Measurements from ENCODE around the gene IL12RB2. TPM values are rescaled to one million over a fixed set of nuclear protein-coding genes. Genes with fewer than 3 reads are reported as not detected.

Gene IL12RB2
- total RNA-seq, 2 donors from 2014 or later = 2.1 to 3.4 TPM

DNA sequence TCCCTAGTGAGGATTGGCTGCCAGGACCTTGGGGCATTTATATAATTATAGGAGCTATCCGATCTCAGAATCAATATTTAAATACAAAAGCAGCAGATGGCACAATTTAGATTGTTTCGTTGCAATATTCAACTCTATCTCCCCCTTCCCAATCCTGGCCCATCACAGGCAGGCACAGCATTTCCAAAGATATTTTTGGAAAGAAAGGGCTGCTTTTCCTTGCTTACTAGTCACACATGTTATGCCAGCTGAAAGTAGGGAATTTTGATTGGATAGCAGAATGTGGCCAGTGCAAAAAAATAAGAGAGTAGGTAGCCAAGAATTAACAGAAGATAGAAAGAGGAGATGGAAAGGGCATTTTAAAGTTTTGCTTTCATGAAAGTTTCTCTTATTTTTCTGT lies 37.9 kb downstream of the IL12RB2 start:
- no peaks in the 10 kb centered on the region for H3K9me3 ChIP-seq (ENCODE audit: control insufficient read depth, low read length, poor library complexity, severe bottlenecking)
- Mint-ChIP-seq H3K4me1 (peaks cover 17% of the 10 kb centered on the region), H3K27me3 (peaks cover 5% of the 10 kb centered on the region), H3K27ac (no peak overlapping the region), H3K4me3 (no peak overlapping the region), H3K36me3 (ENCODE audit: low read depth) (peaks cover 5% of the 10 kb centered on the region)
- ATAC-seq = no peak
- DNase-seq = no peak

DNA sequence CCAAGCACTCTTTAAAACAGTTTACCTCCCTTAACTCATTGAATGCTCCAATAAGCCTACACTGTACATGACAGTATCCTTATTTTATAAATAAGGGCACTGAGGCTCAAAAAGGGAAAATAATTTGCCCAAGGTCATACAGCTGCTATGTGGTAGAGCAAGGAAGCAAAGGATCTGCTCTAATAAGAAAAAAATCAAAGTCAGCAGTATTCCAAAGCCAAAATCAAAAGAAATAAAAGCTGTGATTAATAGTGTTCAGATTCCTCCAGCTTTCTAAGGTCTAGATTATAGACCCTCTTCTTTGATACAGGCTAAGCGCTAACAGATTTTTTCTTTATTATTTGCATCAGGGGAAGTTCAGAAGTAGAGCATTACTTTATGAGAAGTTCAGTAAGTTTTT lies 39.3 kb downstream of the IL12RB2 start:
- H3K4me3 Mint-ChIP-seq = no peak overlapping the region
- H3K9me3 ChIP-seq (ENCODE audit: control insufficient read depth, low read length, poor library complexity, severe bottlenecking) = no peaks in the 10 kb centered on the region
- H3K27ac Mint-ChIP-seq = peak overlapping the region; percentile 43
- H3K36me3 Mint-ChIP-seq (ENCODE audit: low read depth) = peaks cover 5% of the 10 kb centered on the region
- no peak for DNase-seq
- H3K27me3 Mint-ChIP-seq = no peaks in the 10 kb centered on the region
- H3K4me1 Mint-ChIP-seq = peaks cover 9% of the 10 kb centered on the region
- ATAC-seq = no peak

GRCh38 chr1:67347688-67348472 lies 40.2 kb downstream of the IL12RB2 start:
- ATAC-seq (no peak), DNase-seq (no peak)
- Mint-ChIP-seq H3K4me1 (peaks cover 5% of the 10 kb centered on the region), H3K27ac (peak overlapping the region; percentile 43), H3K36me3 (ENCODE audit: low read depth) (peaks cover 3% of the 10 kb centered on the region), H3K4me3 (no peak overlapping the region), H3K27me3 (no peaks in the 10 kb centered on the region)
- no peaks in the 10 kb centered on the region for H3K9me3 ChIP-seq (ENCODE audit: control insufficient read depth, low read length, poor library complexity, severe bottlenecking)

DNA sequence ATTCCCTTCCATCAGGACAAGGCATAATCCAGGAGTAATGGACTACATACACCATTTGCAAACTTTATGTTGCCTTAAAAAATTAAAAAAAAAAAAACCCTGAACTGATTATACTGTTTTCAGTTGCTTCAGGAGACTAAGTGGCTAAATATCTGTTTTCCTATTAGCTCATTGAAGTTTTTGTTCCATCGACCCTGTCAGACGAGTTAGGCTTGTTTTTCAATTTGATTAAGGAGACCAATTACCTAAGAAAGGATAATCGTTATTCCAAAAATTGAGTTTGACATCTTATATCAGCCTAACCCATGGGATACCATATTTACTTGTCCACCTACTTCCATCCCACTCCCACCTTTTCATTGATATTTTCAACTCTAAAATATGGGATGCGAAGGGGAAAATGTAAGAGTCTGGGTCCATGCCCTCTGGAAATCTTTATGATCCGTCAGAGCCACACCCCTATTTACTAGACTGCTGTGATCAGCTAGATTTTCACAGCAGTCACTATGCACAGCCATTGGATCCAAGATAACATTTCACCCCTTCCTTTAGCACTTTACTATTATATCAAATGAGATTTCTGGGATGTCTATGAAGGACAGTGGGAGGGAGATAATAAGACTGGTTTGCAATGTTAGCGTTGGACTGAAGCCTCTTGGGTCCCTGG lies 41.0 kb downstream of the IL12RB2 start:
- no peaks in the 10 kb centered on the region for H3K27me3 Mint-ChIP-seq
- peaks cover 2% of the 10 kb centered on the region for H3K4me1 Mint-ChIP-seq
- no peak overlapping the region for H3K4me3 Mint-ChIP-seq
- H3K36me3 Mint-ChIP-seq (ENCODE audit: low read depth) = peaks cover 3% of the 10 kb centered on the region
- ATAC-seq = no peak
- H3K9me3 ChIP-seq (ENCODE audit: control insufficient read depth, low read length, poor library complexity, severe bottlenecking) = no peaks in the 10 kb centered on the region
- no peak overlapping the region for H3K27ac Mint-ChIP-seq
- no peak for DNase-seq

DNA sequence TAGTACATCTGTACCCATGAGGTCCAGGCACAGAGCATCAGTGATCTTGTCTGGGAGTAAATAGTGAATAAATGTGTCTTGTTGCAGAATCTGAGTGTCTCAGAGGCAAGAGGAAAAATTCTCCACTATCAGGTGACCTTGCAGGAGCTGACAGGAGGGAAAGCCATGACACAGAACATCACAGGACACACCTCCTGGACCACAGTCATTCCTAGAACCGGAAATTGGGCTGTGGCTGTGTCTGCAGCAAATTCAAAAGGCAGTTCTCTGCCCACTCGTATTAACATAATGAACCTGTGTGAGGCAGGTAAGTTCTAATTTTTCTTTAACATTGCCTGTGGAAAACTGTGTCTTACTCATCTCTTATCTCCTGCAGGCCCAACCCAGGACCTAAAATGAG lies 43.1 kb downstream of the IL12RB2 start:
- H3K36me3 Mint-ChIP-seq (ENCODE audit: low read depth) = peaks cover 5% of the 10 kb centered on the region
- H3K4me3 Mint-ChIP-seq = no peak overlapping the region
- H3K4me1 Mint-ChIP-seq = peaks cover 2% of the 10 kb centered on the region
- H3K9me3 ChIP-seq (ENCODE audit: control insufficient read depth, low read length, poor library complexity, severe bottlenecking) = no peaks in the 10 kb centered on the region
- DNase-seq (no peak), ATAC-seq (no peak)
- H3K27ac Mint-ChIP-seq = no peak overlapping the region
- H3K27me3 Mint-ChIP-seq = no peaks in the 10 kb centered on the region

DNA sequence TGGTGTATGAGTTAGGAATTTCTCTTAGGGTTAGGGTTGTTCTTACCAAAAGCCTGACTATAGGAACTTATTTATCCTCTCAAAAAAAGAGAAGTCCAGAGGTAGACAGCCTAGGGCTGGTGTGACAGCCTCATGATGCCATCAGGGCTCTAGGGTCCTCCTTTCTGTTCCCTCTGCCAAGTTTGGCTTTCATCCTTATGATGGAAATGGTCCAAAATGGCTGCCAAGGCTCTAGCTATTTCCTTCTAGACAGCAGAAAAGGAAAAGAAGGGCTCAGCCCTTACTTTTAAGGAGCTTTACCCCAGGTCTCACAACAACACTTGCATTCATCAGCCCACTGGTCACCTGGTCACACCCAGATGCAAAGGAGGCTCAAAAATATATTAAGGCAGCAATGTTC lies 44.5 kb downstream of the IL12RB2 start:
- ATAC-seq = no peak
- H3K9me3 ChIP-seq (ENCODE audit: control insufficient read depth, low read length, poor library complexity, severe bottlenecking) = no peaks in the 10 kb centered on the region
- peaks cover 2% of the 10 kb centered on the region for H3K4me1 Mint-ChIP-seq
- H3K27me3 Mint-ChIP-seq = no peaks in the 10 kb centered on the region
- H3K4me3 Mint-ChIP-seq = no peak overlapping the region
- H3K36me3 Mint-ChIP-seq (ENCODE audit: low read depth) = peaks cover 5% of the 10 kb centered on the region
- no peak overlapping the region for H3K27ac Mint-ChIP-seq
- DNase-seq = no peak

DNA sequence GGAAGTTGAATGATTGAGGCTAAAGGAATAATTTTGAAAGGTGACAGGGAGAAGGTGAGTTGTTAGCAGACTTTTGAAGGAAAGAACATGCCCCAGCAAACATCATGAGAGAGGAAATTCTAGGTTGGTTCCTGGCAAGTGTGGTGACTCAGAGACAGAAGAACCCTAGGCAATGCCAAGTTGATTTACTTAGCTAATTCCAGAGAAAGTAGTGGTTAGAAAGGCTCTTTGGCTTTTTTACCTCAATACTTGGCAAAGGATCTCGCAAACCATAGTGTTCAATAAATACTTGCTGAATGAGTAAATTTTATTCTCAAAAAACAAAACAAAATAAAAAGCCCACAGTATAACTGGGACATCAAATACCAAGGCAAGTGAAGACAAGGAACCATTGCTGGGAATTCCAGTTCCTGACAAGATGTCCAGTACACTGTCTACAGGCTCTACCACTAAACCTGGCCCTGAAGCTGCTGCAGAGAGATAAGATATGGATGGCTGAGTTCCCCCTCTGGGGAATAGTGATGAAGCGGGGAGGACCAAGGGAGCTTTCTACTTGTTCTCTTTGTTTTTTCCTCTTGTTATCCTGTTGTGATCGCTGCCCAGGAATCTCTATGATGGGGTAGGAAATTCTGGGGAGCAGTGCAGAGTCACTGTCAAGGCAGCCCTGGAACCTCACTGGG lies 48.2 kb downstream of the IL12RB2 start:
- H3K4me1 Mint-ChIP-seq = peaks cover 2% of the 10 kb centered on the region

GRCh38 chr1:67359592-67359991 lies 51.9 kb downstream of the IL12RB2 start:
- Mint-ChIP-seq H3K4me1 (peaks cover 2% of the 10 kb centered on the region), H3K36me3 (ENCODE audit: low read depth) (peaks cover 5% of the 10 kb centered on the region), H3K27ac (no peak overlapping the region), H3K4me3 (no peak overlapping the region), H3K27me3 (peaks cover 4% of the 10 kb centered on the region)
- ATAC-seq (no peak), DNase-seq (no peak)
- H3K9me3 ChIP-seq (ENCODE audit: control insufficient read depth, low read length, poor library complexity, severe bottlenecking) = no peaks in the 10 kb centered on the region

More for the DNA sequence above, 48.2 kb downstream of the IL12RB2 start:
- DNase-seq (no peak), ATAC-seq (no peak)
- Mint-ChIP-seq H3K27ac (no peak overlapping the region), H3K27me3 (peaks cover 4% of the 10 kb centered on the region), H3K4me3 (no peak overlapping the region), H3K36me3 (ENCODE audit: low read depth) (peaks cover 5% of the 10 kb centered on the region)
- H3K9me3 ChIP-seq (ENCODE audit: control insufficient read depth, low read length, poor library complexity, severe bottlenecking) = no peaks in the 10 kb centered on the region

DNA sequence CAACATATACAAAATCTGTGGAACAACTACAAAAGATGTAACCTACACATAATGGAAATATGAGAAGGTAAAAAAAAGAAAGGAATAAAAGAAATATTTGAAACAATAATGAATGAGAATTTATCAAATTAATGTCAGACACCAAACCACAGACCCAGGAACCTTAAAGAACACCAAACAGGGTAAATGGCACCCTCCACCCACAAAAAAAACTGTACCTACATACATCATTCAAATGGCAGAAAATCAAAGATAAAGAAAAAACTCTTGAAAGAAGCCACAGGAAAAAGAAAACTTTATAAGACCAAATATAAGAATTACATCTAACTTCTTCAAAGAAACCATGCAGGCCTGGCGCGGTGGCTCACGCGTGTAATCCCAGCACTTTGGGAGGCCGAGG lies 54.0 kb downstream of the IL12RB2 start:
- ATAC-seq = no peak
- peaks cover 4% of the 10 kb centered on the region for H3K27me3 Mint-ChIP-seq
- no peaks in the 10 kb centered on the region for H3K9me3 ChIP-seq (ENCODE audit: control insufficient read depth, low read length, poor library complexity, severe bottlenecking)
- no peak for DNase-seq
- no peak overlapping the region for H3K27ac Mint-ChIP-seq
- H3K4me3 Mint-ChIP-seq = no peak overlapping the region
- H3K36me3 Mint-ChIP-seq (ENCODE audit: low read depth) = peaks cover 1% of the 10 kb centered on the region
- H3K4me1 Mint-ChIP-seq = peaks cover 2% of the 10 kb centered on the region

DNA sequence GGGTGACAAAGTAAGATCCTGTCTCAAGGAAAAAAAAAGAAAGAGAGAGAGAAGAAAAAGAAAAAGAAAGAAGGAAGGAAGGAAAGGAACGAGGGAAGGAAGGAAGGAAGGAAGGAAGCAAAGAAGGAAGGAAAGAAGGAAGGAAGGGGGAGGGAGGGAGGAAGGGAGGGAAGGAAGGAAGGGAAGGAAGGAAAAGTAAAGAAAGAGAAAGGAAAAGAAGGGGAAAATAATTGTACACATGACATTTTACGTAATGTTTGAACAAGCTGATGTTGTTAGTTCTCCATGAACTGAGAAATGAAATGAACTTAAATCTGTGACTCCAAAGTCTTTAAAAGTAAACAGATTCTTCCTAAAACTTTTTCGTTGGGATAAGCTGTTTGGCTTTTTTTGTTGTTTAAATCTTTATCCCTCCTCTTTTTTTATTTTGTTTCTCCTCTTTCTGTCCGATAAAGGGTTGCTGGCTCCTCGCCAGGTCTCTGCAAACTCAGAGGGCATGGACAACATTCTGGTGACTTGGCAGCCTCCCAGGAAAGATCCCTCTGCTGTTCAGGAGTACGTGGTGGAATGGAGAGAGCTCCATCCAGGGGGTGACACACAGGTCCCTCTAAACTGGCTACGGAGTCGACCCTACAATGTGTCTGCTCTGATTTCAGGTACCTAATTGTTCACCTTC lies 59.8 kb downstream of the IL12RB2 start:
- Mint-ChIP-seq H3K36me3 (ENCODE audit: low read depth) (no peaks in the 10 kb centered on the region), H3K4me1 (peaks cover 2% of the 10 kb centered on the region), H3K4me3 (no peak overlapping the region), H3K27me3 (no peaks in the 10 kb centered on the region), H3K27ac (no peak overlapping the region)
- DNase-seq = no peak
- no peak for ATAC-seq
- H3K9me3 ChIP-seq (ENCODE audit: control insufficient read depth, low read length, poor library complexity, severe bottlenecking) = no peaks in the 10 kb centered on the region

- H3K36me3 Mint-ChIP-seq (ENCODE audit: low read depth) = no peaks in the 10 kb centered on the region
Measured at GRCh38 chr1:67368046-67368514, 60.4 kb downstream of the IL12RB2 start.

DNA sequence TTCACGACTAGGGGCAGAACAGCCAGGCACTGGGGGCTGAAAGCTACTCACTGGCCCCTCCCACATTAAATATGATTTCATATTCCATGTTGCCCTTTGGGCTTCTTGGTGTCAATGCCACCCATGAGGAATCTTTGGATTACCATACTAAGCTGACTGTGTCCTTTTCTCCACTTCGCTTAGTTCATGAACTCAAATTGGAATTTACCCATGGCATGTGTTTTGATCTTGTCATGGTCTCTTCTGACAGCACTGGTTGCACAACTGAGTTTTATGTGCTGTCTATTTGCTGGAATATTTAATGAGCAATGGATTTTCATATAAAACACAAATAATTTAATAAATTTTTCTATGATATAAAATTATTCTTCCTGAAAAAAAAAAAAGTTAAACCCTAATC lies 63.4 kb downstream of the IL12RB2 start:
- no peak overlapping the region for H3K4me3 Mint-ChIP-seq
- H3K9me3 ChIP-seq (ENCODE audit: control insufficient read depth, low read length, poor library complexity, severe bottlenecking) = no peaks in the 10 kb centered on the region
- no peaks in the 10 kb centered on the region for H3K4me1 Mint-ChIP-seq
- H3K36me3 Mint-ChIP-seq (ENCODE audit: low read depth) = no peaks in the 10 kb centered on the region
- ATAC-seq (no peak), DNase-seq (no peak)
- H3K27me3 Mint-ChIP-seq = no peaks in the 10 kb centered on the region
- no peak overlapping the region for H3K27ac Mint-ChIP-seq

More at GRCh38 chr1:67368046-67368514, 60.4 kb downstream of the IL12RB2 start:
- H3K4me3 Mint-ChIP-seq = no peak overlapping the region
- ATAC-seq = no peak
- H3K4me1 Mint-ChIP-seq = no peaks in the 10 kb centered on the region
- H3K9me3 ChIP-seq (ENCODE audit: control insufficient read depth, low read length, poor library complexity, severe bottlenecking) = no peaks in the 10 kb centered on the region
- no peaks in the 10 kb centered on the region for H3K27me3 Mint-ChIP-seq
- H3K27ac Mint-ChIP-seq = no peak overlapping the region
- no peak for DNase-seq

DNA sequence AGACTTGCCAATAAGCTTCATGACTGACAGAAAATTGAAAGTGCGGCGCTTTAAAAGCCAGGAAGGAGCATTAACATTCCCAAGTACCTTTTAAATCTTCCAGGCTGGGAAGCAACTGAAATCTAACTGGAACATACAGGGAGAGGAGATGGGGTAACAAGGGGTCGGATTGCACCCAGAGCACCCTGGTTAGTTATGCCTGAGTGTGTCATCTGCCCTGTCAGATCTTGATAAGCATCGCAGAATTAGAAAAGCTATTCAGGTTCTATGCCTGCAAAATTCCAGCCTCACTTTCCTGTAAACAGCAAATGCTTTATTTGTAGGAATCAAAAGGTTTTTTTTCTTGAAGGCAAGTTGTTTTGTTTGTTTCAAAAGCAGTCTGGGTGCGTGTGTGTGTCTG lies 64.0 kb downstream of the IL12RB2 start:
- ATAC-seq (no peak), DNase-seq (no peak)
- peaks cover 2% of the 10 kb centered on the region for H3K36me3 Mint-ChIP-seq (ENCODE audit: low read depth)
- no peaks in the 10 kb centered on the region for H3K9me3 ChIP-seq (ENCODE audit: control insufficient read depth, low read length, poor library complexity, severe bottlenecking)
- H3K4me1 Mint-ChIP-seq = no peaks in the 10 kb centered on the region
- H3K27me3 Mint-ChIP-seq = no peaks in the 10 kb centered on the region
- H3K27ac Mint-ChIP-seq = no peak overlapping the region
- no peak overlapping the region for H3K4me3 Mint-ChIP-seq
